Stomach (tissue), 9 donors: ENCODE measurements around the gene SEC23A. TPM values are rescaled to one million over a fixed set of nuclear protein-coding genes. Genes with fewer than 3 reads are reported as not detected.

ENCODE experiments used
- DNase-seq, 2 donors: peaks; one replicate each; pipeline versions ENCODE4 v3.0.0 to v3.0.0-alpha.2; 2013 to 2019
- H3K27ac ChIP-seq, 5 donors: fragments of 200-600 bp in 4 of 5; sonication (generic) in 4 of 5; one replicate each; pipeline ENCODE4 v1.5.1; 2013 to 2019; ENCODE audit warnings: mild to moderate bottlenecking in 1 of 5, moderate library complexity in 1 of 5
- H3K27me3 ChIP-seq, 3 donors: fragments of 200-600 bp; sonication (generic); one replicate each; pipeline ENCODE4 v1.5.1; 2017 to 2019; ENCODE audit warnings: mixed run types in 1 of 3
- H3K36me3 ChIP-seq, 4 donors: fragments of 200-600 bp; sonication (generic); 1 replicate in 3 of 4; 2 replicates in 1 of 4; pipeline ENCODE4 v1.5.1; 2016 to 2019
- H3K4me1 ChIP-seq, 4 donors: fragments of 200-600 bp; sonication (generic); one replicate each; pipeline ENCODE4 v1.5.1; 2016 to 2019
- H3K4me3 ChIP-seq, 4 donors: fragments of 200-600 bp; sonication (generic) in 3 of 4; one replicate each; pipeline ENCODE4 v1.5.1; 2016 to 2019; ENCODE audit warnings: mild to moderate bottlenecking in 1 of 4
- H3K9me3 ChIP-seq, 4 donors: fragments of 200-600 bp; sonication (generic); one replicate each; pipeline ENCODE4 v1.5.1; 2016 to 2019
- CTCF ChIP-seq, 7 experiments: fragments of 450-650 bp in 4 of 7; fragments of 200-600 bp in 3 of 7; sonication (generic) in 3 of 7; IDR thresholded peaks; one replicate each; pipeline ENCODE4 v1.5.1; 2016 to 2019; ENCODE audit warnings: antibody characterized with exemption in 7 of 7, control low read depth in 2 of 7, mild to moderate bottlenecking in 1 of 7
- EP300 ChIP-seq: sonication (generic); formaldehyde crosslinking; IDR thresholded peaks from one replicate; pipeline ENCODE4 v1.6.1; 2017; ENCODE audit warnings: antibody characterized with exemption
- POLR2A ChIP-seq, 4 donors: fragments of 450-650 bp; IDR thresholded peaks; one replicate each; pipeline ENCODE4 v1.6.1; 2016; ENCODE audit warnings: antibody characterized with exemption in 4 of 4, control low read depth in 2 of 4, mild to moderate bottlenecking in 1 of 4, moderate library complexity in 1 of 4
- POLR2AphosphoS5 ChIP-seq, 3 donors: sonication (generic); formaldehyde crosslinking; IDR thresholded peaks; one replicate each; pipeline ENCODE4 v1.6.1; 2016; ENCODE audit warnings: antibody characterized with exemption in 3 of 3
- WGBS, 5 donors: extraction: QIAGEN DNeasy Blood & Tissue Kit in 3 of 5; methylation state at CpG; one replicate each; pipeline versions ENCODE4 v1.1.5 to v1.1.7; 2013 to 2018; 5-methylcytosine and 5-hydroxymethylcytosine counted together
- intact Hi-C: fragments of 100-400 bp; cut with DNase I; formaldehyde crosslinking; loops from one replicate; pipeline ENCODE4 v1.15.1; 2023; ENCODE audit warnings: low total_unique reads
- polyA plus RNA-seq, 3 donors: library from polyadenylated mRNA; stranded (reverse); fragments of 200-250 nt; gene quantifications; one replicate each; pipeline ENCODE4 v1.2.3, GENCODE V29; 2013
- total RNA-seq, 5 donors: library from RNA; depleted of rRNA; stranded (reverse); fragments of >200 nt; gene quantifications; one replicate each; pipeline versions ENCODE4 v1.1.0 to v1.2.3, GENCODE V29; 2014 to 2016
- donor health status: healthy with polysubstance abuse.
- donor health status: Bipolar disorder and iron deficiency.
- donor health status: healthy.

Gene SEC23A
- total and polyA plus RNA-seq, 8 donors = 12.3 to 584 (median 68.6) TPM

- peaks cover 22 to 100% (median 91%) of the 10 kb centered on the region in 4 donors for H3K36me3 ChIP-seq
Observed at GRCh38 chr14:39035336-39035735, 67.7 kb downstream of the SEC23A start.

GRCh38 chr14:39034481-39035296 is 68.3 kb downstream of the SEC23A start:
- TF ChIP-seq CTCF (IDR thresholded peaks at IDR 0.05) (peak in 2 of 7 experiments; percentile 19 to 25), POLR2AphosphoS5 (IDR thresholded peaks at IDR 0.05) (no peak)
- no peaks in the 10 kb centered on the region for H3K27me3 ChIP-seq
- no peak overlapping the region for H3K27ac ChIP-seq
- WGBS, 5 donors = 38 to 61% (median 47%) methylated on average over 3 of the region's 3 CpGs
- no peak overlapping the region for H3K4me3 ChIP-seq
- intact Hi-C loops = no loop called here
- H3K36me3 ChIP-seq = peaks cover 25 to 100% (median 91%) of the 10 kb centered on the region in 4 donors
- peaks cover 0 to 13% (median 0%) of the 10 kb centered on the region in 4 donors for H3K4me1 ChIP-seq
- DNase-seq = peak in 1 of 2 donors; percentile 61
- no peaks in the 10 kb centered on the region for H3K9me3 ChIP-seq

More at GRCh38 chr14:39035336-39035735, 67.7 kb downstream of the SEC23A start:
- no peak for TF ChIP-seq EP300
- no peak for TF ChIP-seq POLR2A (IDR thresholded peaks at IDR 0.05)
- TF ChIP-seq CTCF (IDR thresholded peaks at IDR 0.05) = no peak
- no peak for TF ChIP-seq POLR2AphosphoS5 (IDR thresholded peaks at IDR 0.05)
- no peaks in the 10 kb centered on the region for H3K9me3 ChIP-seq
- peaks cover 0 to 13% (median 0%) of the 10 kb centered on the region in 4 donors for H3K4me1 ChIP-seq
- no peak overlapping the region for H3K4me3 ChIP-seq
- intact Hi-C loops = no loop called here
- H3K27ac ChIP-seq = no peak overlapping the region
- no peaks in the 10 kb centered on the region for H3K27me3 ChIP-seq
- no peak for DNase-seq

GRCh38 chr14:39033371-39033770 is 69.7 kb downstream of the SEC23A start:
- no peak for DNase-seq
- no peak overlapping the region for H3K27ac ChIP-seq
- no peaks in the 10 kb centered on the region for H3K27me3 ChIP-seq
- WGBS, 5 donors = 72 to 81% (median 80%) methylated on average over 4 of the region's 4 CpGs
- H3K4me3 ChIP-seq = no peak overlapping the region
- TF ChIP-seq CTCF (IDR thresholded peaks at IDR 0.05) (no peak), EP300 (no peak), POLR2A (IDR thresholded peaks at IDR 0.05) (no peak), POLR2AphosphoS5 (IDR thresholded peaks at IDR 0.05) (no peak)
- peaks cover 0 to 13% (median 0%) of the 10 kb centered on the region in 4 donors for H3K4me1 ChIP-seq
- no peaks in the 10 kb centered on the region for H3K9me3 ChIP-seq
- peaks cover 20 to 91% (median 83%) of the 10 kb centered on the region in 4 donors for H3K36me3 ChIP-seq
- intact Hi-C loops = no loop called here

GRCh38 chr14:39030209-39030608 is 72.8 kb downstream of the SEC23A start:
- H3K36me3 ChIP-seq = peaks cover 14 to 59% (median 51%) of the 10 kb centered on the region in 4 donors
- peaks cover 0 to 16% (median 7%) of the 10 kb centered on the region in 4 donors for H3K4me1 ChIP-seq
- H3K9me3 ChIP-seq = no peaks in the 10 kb centered on the region
- no peak for DNase-seq
- no peak overlapping the region for H3K27ac ChIP-seq
- H3K27me3 ChIP-seq = no peaks in the 10 kb centered on the region
- TF ChIP-seq POLR2AphosphoS5 (IDR thresholded peaks at IDR 0.05) (no peak), CTCF (IDR thresholded peaks at IDR 0.05) (no peak), POLR2A (IDR thresholded peaks at IDR 0.05) (no peak), EP300 (no peak)
- WGBS, 5 donors = 97 to 100% (median 97%) methylated on average over 10 of the region's 10 CpGs
- intact Hi-C loops = no loop called here
- no peak overlapping the region for H3K4me3 ChIP-seq
